C1 segment of cervical spinal cord (tissue), 14 donors: ENCODE results near the gene ORAI3.

ENCODE experiments used
- DNase-seq, 14 donors: peaks; one replicate each; lab custom pipeline; 2025; lab: John Stamatoyannopoulos, UW

The ORAI3 gene

DNA sequence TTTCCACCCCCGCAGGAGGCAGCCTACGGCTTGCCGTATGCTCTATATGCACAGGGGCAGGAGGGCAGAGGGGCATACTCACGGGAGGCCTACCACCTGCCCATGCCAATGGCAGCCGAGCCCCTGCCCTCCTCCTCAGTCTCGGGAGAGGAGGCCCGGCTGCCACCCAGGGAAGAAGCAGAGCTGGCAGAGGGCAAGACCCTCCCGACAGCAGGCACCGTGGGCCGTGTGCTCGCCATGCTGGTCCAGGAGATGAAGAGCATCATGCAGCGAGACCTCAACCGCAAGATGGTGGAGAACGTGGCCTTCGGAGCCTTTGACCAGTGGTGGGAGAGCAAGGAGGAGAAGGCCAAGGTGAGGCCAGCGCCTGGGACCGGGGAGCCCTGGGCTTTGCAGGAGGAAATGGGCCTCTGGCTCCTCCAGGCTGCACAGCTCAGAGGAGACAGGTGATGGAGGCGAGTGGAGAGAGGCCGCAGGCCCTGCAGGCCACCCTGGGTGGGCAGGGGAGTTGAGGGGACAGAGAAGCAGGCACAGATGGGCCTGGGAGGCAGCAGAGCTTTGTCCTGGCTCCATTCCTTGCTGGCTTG lies 17.3 kb downstream of the ORAI3 start:
- no peak for DNase-seq

DNA sequence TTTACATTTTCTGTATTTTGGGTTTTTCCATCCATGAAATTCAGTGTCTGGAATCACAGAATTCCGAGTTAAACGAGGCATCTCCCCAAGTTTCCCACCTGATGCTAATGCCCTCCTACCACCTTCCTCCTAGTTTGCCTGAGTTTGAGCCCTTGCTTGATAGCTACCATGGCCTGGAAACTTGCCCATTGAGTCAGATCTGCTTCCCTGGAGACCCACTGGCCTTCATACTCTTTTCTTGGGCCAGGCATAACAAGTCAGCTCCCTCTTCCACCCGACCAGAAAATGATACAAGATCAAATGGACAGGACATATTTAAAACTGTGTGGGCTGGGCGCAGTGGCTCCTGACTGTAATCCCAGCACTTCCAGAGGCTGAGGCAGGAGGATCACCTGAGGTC lies 18.9 kb downstream of the ORAI3 start:
- DNase-seq, result no peak

- no peak for DNase-seq
These were observed 20.5 kb downstream of the ORAI3 start for GRCh38 chr16:30969246-30969842.

DNA sequence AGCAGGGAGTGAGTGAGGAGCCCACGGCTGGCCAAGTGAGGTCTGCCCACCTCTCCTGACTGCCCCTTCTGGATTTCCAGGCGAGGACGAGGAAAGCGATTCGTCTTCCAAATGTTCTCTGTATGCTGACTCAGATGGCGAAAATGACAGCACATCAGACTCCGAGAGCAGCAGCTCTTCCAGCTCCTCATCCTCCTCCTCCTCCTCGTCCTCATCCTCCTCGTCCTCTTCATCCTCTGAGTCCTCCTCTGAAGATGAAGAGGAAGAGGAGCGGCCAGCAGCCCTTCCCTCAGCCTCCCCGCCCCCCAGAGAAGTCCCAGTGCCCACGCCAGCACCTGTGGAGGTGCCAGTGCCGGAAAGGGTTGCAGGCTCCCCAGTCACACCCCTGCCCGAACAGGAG lies 22.4 kb downstream of the ORAI3 start:
- DNase-seq, result no peak

- DNase-seq, result no peak
These were observed 24.0 kb downstream of the ORAI3 start for GRCh38 chr16:30972872-30973271.

DNA sequence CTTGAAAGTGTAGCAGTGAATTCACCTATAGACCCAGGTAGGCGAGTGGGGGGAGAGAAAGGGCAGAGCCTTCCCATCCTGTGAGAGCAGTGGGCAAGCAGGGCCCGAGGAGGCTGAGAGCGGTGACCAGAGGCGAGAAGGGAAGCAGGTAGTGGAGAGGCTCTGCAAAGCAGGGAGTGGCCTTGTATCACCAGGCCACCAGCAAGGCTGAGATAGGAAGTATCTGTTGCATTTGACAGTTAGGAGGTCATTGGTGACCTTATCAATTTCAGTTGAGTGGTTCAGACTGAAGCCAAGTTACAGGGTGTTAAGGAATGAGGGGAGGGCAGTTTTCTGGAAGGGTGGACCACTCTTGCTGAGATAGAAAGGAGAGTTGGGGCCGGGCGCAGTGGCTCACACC lies 25.5 kb downstream of the ORAI3 start:
- no peak for DNase-seq

DNA sequence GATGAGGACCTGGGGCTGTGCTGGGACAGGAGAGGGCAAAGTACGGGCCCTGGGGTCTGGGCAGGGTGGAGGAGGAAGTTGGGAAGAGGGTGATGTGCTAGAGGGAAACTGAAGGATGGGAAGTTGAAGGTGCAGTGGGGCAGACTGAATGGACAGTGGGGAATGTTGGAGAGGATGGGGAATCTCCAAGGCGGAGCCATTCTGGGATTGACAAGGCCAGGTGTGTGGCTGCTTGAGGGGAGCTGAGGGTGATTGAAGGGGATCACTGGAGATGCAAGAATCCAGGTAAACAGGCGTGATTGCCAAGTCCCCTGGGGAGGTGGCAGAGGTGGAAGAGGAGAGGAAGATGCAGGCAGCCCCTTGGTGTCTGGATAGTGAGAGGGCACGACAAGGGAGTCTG lies 27.6 kb downstream of the ORAI3 start:
- no peak for DNase-seq

DNA sequence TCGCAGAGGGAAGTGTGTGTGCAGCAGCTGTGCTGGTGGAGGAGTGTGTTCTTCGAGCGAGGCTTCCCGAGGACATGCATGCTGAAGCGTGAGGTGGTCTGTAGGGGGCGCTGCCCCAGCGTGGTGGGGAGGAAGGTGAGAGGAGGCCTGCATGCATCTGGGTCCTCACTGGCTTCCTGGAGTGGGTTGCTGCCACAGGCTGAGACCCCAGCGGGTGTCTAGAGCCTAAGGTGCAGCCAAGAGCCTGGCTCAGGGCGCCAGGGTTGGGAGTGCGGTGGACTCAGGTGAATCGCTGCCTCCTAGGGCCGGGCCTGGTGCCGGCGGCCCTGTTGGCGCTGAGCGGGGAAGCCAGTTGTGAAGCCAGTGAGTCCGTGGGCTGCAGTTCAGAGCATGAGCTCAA lies 28.6 kb downstream of the ORAI3 start:
- no peak for DNase-seq

GRCh38 chr16:30979170-30980022 lies 30.5 kb downstream of the ORAI3 start:
- no peak for DNase-seq

DNA sequence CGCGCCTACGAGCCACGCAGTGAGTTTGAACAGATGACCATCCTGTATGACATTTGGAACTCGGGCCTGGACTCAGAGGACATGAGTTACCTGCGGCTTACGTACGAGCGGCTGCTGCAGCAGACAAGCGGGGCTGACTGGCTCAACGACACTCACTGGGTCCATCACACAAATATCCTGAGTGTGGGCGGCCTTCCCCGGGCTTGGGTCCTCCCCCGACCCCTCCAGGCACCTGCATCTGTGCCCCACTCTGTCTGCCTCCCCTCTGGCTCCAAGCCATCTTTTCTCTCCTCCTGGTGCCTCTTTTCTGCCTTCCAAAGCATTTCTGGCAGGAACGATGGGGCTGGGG lies 31.1 kb downstream of the ORAI3 start:
- DNase-seq, result no peak

GRCh38 chr16:30980434-30980833 lies 31.6 kb downstream of the ORAI3 start:
- no peak for DNase-seq

DNA sequence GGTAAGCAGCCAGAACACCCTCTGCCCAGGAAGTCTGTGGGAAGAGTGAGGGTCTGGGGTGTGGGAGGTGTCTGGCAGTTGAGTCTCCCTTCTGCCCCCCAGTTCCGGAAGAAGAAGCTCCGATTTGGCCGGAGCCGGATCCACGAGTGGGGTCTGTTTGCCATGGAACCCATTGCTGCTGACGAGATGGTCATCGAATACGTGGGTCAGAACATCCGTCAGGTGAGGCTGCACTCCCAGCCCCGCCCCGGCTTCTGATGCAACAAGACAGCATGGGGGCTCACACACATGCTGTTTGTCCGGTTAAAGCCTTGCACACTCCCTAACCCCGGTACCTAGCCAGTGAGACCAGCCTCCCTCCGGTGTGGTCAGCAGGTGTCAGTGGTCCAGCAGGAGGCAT lies 32.1 kb downstream of the ORAI3 start:
- DNase-seq, result no peak

- no peak for DNase-seq
These were observed 33.9 kb downstream of the ORAI3 start for GRCh38 chr16:30982548-30983288.

DNA sequence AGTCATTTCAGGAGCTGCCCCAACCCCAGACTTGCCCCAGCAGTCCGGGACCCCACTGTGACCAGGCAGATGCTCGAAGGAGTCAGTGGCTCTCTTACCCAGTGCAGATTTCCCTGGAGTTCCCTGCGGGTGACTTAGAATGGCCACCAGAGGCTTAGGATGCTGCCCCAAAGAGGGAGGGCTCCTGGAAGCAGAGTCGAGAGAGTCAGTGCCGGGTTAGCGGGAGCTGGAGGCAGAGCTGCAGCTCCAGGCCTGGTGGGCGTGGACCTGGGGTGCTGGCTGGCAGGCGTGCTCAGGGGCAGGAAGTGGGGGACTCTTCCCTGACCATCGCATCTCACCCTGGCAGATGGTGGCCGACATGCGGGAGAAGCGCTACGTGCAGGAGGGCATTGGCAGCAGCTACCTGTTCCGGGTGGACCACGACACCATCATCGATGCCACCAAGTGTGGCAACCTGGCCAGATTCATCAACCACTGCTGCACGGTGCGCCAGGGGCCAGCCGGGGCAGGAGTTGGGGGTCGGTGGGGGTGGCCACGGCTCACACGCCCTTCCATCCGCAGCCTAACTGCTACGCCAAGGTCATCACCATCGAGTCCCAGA lies 34.5 kb downstream of the ORAI3 start:
- DNase-seq, result no peak

GRCh38 chr16:30983898-30984610 lies 35.2 kb downstream of the ORAI3 start:
- DNase-seq, result no peak

GRCh38 chr16:30984669-30985400 lies 36.0 kb downstream of the ORAI3 start, which contains the start of gene HSD3B7:
Gene HSD3B7 (plus strand): TSS chr16:30985207. CDS start chr16:30985659, 452 bp downstream.
- DNase-seq, result peak in 13 of 14 donors; percentile 7 to 81 (median 53)

- DNase-seq, result peak in 1 of 14 donors; percentile 47
These were observed 36.7 kb downstream of the ORAI3 start for GRCh38 chr16:30985401-30986128.

DNA sequence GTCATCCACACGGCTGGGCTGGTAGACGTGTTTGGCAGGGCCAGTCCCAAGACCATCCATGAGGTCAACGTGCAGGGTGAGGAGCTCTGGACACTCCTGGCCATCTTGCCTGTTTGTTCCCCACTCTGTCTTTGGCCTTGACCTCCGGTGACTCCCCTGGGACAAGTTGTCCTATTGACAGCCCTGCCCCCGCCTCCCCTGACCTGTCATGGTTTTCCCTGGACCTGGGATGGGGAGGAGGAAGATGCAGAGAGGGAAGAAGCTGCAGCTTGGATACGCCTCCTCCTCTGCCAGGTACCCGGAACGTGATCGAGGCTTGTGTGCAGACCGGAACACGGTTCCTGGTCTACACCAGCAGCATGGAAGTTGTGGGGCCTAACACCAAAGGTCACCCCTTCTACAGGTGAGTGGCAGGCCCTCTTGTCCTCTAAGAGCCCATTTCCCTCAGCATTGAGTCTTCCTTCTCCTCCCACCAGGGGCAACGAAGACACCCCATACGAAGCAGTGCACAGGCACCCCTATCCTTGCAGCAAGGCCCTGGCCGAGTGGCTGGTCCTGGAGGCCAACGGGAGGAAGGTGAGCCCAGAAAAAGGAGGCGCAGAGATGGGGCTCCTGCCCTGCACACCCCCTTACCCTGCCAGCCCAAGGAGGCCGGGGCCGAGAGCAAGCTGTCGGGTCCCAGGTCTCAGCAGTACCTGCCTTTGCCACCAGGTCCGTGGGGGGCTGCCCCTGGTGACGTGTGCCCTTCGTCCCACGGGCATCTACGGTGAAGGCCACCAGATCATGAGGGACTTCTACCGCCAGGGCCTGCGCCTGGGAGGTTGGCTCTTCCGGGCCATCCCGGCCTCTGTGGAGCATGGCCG lies 37.5 kb downstream of the ORAI3 start:
- no peak for DNase-seq
